Activated T-cell treated with anti-CD3 and anti-CD28 coated beads for 4 hours (primary cell): Measurements from ENCODE around the gene NGLY1.

ENCODE experiments used
- DNase-seq: peaks from one replicate; pipeline ENCODE4 v3.0.0-alpha.2; 2020

Gene NGLY1

GRCh38 chr3:25782938-25783660, at the start of gene NGLY1:
NGLY1 (minus strand) TSS chr3:25783443; CDS start chr3:25783390, 53 bp downstream.
- peak; percentile 77 for DNase-seq

- no peak for DNase-seq
Measured at GRCh38 chr3:25831578-25831977, 48.3 kb upstream of the NGLY1 start.

DNA sequence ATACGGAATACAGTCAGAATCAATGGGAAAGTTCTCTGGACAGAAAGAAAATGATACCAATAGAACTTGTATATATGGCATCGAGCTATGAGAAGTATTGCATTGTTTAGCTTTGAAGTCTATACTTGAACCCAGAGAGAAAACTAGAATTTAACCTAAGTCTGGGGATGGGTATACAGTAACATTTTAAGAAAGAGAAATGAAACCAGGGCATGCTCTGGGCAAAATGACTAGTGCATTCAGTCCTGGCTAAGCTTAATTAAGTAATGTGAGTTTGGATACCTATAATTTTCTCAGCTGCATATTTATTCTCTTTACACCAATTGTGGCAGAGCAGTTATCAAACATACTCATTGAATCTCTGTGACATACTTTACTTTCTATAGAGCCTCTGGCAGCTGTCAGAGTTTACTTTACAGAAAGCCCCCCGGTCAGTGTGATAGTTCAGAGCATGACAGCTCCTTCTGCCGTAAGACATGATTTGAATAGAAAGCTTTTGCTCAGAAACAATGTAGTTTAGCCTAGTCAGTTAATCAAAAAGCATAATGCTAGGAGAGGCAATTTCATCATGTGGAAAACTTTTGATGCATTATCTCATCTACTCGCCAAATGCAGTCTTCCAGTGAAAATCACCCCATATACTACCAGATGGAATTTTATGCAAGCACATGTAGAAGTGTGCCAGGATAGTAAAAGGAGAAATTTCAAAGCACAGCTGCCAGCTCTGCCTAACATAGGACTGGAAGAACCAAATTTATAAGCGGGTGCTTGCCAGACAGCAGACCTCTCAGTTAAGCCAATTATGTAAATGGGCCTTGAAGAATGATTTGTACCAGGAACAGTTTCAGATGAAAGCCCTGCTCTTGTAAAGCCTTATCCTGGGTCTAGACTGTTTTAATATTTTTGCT, 47.4 kb upstream of the NGLY1 start:
- no peak for DNase-seq

GRCh38 chr3:25826510-25826909, 43.3 kb upstream of the NGLY1 start:
- no peak for DNase-seq

- DNase-seq, result no peak
Measured at GRCh38 chr3:25823314-25823713, 40.1 kb upstream of the NGLY1 start.

- no peak for DNase-seq
Measured at GRCh38 chr3:25821746-25822573, 38.7 kb upstream of the NGLY1 start.

DNA sequence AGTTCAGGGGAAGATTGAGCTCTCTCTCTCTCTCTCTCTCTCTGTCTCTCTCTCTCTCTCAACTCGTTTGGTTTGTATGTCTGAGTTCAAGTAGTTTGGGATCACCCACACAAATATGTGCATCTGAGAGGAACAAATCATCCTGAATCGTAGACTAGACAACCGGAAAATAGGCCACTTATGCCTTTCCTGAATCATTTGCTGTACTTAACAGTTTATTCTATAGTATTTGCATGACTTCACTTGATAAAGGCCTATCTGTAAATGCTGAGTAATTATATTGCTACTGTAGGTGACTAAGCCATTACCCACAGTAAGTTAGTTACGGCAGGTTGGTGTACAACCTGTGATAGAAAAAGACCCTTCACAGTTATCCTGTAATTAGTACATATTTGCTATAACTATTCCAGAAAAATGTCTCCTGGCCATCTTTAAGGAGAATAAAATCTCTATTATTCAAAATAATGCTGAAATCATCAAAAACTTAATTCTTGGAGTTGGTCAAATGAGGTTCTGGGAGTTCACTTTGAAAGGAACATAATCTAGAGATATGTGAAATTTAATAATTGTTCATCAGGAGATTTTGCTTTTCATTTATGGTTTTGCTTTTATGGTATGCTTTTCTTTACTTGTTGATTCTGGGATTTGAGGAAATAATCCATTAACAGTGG, 37.7 kb upstream of the NGLY1 start:
- no peak for DNase-seq

GRCh38 chr3:25820366-25820765, 37.1 kb upstream of the NGLY1 start:
- DNase-seq, result no peak

DNA sequence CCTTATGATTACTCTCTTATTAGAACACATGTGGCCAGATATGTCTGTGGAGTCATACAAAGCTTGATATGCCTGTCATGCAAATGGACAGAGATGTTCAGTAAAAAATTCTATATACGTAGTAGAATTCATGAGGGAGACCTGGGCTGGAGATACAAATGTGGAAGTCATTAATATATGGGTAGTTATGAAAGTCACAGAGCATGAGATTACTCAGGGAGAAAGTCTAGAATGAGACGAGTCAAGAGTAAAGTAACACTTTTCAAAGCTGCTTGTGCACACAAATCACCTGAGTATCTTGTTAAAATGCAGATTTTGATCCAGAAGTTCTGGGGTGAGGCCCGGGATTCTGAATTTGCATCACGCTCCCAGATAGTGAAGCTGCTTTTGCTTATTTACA, 35.1 kb upstream of the NGLY1 start:
- no peak for DNase-seq

DNA sequence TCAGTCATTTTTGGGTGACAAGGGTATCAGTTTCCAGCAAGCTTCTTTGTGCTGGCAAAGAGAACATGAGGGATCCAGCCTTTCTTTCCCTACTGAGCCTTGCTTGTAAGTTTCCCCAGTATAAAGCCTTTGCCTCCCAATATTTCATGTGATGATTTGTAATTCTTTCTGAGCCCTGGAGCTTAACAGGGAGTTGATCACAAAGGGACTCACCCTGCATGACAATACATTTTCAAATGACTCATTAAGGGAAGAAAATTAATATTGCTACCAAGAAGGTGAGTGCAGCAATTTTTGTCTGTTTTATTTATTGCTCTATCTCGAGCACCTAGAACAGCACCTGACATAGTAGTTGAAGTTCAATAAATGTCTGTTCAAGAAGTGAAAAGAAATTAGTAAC, 34.4 kb upstream of the NGLY1 start:
- DNase-seq, result no peak

- no peak for DNase-seq
Measured at GRCh38 chr3:25817107-25817506, 33.9 kb upstream of the NGLY1 start.

DNA sequence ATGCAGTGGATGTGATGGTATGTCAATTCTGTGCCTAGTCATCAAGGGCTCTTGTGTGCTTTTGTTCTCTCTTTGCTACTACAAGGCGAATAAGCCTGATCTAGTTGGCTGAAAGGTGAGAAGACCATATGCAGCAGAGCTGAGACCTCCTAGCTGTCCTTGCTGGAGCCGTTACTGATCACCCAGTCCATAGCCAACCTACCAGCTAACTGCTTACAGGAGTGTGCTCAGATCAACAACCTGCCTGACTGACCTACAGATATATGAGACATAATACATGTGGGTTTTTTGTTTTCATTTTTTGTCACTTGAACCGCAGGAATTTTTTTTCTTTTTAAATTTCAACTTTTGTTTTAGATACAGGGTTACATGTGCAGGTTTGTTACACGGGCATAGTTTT, 29.4 kb upstream of the NGLY1 start:
- DNase-seq, result no peak

DNA sequence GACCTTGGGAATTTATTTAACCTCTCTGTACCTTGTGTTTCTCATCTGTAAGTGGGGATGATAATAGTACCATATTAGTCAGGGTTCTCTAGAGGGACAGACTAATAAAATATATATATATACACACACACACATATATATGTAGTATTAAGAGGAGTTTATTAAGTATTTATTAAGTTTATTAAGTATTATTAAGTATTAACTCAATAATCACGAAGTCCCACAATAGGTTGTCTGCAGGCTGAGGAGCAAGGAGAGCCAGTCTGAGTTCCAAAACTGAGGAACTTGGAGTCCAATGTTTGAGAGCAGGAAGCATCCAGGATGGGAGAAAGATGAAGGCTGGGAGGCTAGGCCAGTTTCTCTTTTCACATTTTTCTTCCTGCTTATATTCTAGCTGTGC, 21.4 kb upstream of the NGLY1 start:
- DNase-seq, result no peak

DNA sequence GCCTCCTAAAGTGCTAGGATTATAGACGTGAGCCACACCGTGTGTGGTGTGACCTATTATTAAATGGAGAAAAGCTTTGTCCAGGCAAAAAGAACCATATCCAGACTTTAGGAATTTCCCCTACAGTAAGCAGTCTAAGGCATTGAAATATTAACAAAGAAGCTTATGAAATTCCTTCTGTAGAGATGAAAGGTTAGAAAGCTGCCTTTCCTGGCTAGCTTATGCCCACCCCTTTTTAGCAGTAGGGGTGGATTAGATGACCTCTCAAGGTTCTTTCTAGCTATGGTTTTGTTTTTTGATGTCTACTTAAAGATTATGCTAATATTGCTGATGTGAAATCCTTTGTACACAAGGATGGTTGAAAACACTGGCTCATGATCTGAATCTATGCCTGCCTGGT, 20.6 kb upstream of the NGLY1 start:
- no peak for DNase-seq

GRCh38 chr3:25801786-25802185, 18.5 kb upstream of the NGLY1 start:
- DNase-seq, result no peak

- DNase-seq, result peak; percentile 89
Measured at GRCh38 chr3:25789596-25790556, 6.6 kb upstream of the NGLY1 start, which contains the start of gene OXSM. OXSM (plus strand) TSS chr3:25790090; CDS start chr3:25791021, 931 bp downstream.

GRCh38 chr3:25789209-25789595, 6.0 kb upstream of the NGLY1 start:
- DNase-seq, result no peak

DNA sequence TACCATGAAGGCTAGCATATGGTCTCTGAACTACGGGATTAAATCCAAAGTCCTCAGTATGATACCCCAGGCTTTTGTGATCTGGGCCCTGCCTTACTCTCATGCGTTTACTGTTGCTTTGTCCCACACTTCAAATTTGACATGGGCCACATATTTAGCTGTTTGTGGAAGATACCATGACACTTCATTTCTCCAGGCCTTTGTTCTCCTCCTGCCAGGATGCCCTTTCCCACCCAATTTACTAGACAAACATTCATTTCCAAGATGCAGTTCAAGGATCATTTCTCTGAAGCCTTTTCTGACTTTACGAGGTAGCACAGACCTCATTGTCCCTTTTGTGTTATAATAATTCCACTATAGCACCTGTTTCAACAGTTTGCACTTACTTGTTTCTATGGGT, 4.4 kb upstream of the NGLY1 start:
- DNase-seq, result no peak

- DNase-seq, result no peak
Measured at GRCh38 chr3:25785826-25786225, 2.6 kb upstream of the NGLY1 start.

- DNase-seq, result no peak
Measured at GRCh38 chr3:25784971-25785370, 1.7 kb upstream of the NGLY1 start.
